CD14-positive monocyte (primary cell): ENCODE measurements around the gene PTX3. TPM values are rescaled to one million over a fixed set of nuclear protein-coding genes. Genes with fewer than 3 reads are reported as not detected.

Source experiments
- DNase-seq, 3 donors: peaks; one replicate each; pipeline ENCODE4 v3.0.0-alpha.2; 2011 to 2022
- H2AFZ ChIP-seq: 2 replicates; pipeline ENCODE4 v1.6.0; 2012; ENCODE audit warnings: mild to moderate bottlenecking, low read depth, low read length, inconsistent platforms; ENCODE audit not compliant: insufficient read depth, poor library complexity, severe bottlenecking
- H3K27ac ChIP-seq, 2 donors: 1 replicate in 1 of 2; 2 replicates in 1 of 2; pipeline ENCODE4 v1.5.1; 2012 to 2013; ENCODE audit warnings: low read length in 2 of 2, control low read depth in 1 of 2, inconsistent platforms in 1 of 2, low read depth in 1 of 2, mild to moderate bottlenecking in 1 of 2
- H3K27me3 ChIP-seq, 2 donors: one replicate each; pipeline versions ENCODE4 v1.6.0 to v1.6.1; 2011 to 2013; ENCODE audit warnings: low read length in 2 of 2; ENCODE audit not compliant: control insufficient read depth in 2 of 2, insufficient read depth in 2 of 2
- H3K36me3 ChIP-seq, 2 donors: replicated peaks in 1 of 2; 1 replicate in 1 of 2; 2 replicates in 1 of 2; pipeline versions ENCODE4 v1.5.1 to v1.6.1; 2012 to 2013; ENCODE audit warnings: low read length in 2 of 2, control low read depth in 1 of 2, inconsistent platforms in 1 of 2, mild to moderate bottlenecking in 1 of 2; ENCODE audit not compliant: insufficient read depth in 2 of 2, control insufficient read depth in 1 of 2
- H3K4me1 ChIP-seq, 2 donors: 1 replicate in 1 of 2; 2 replicates in 1 of 2; pipeline versions ENCODE4 v1.5.1 to v1.6.1; 2012 to 2013; ENCODE audit warnings: low read length in 2 of 2, control low read depth in 1 of 2, inconsistent platforms in 1 of 2, mild to moderate bottlenecking in 1 of 2, moderate library complexity in 1 of 2; ENCODE audit not compliant: insufficient read depth in 2 of 2, control insufficient read depth in 1 of 2
- H3K4me2 ChIP-seq: replicated peaks from 2 replicates; pipeline ENCODE3; 2012; ENCODE audit warnings: low read length, moderate library complexity, mild to moderate bottlenecking; ENCODE audit not compliant: poor library complexity, severe bottlenecking; ENCODE audit errors: extremely low read depth
- H3K4me3 ChIP-seq, 3 experiments: fragments of 200-600 bp in 1 of 3; sonication (generic) in 1 of 3; replicated peaks in 1 of 3; 1 replicate in 2 of 3; 2 replicates in 1 of 3; pipeline ENCODE4 v1.5.1; 2011 to 2013; ENCODE audit warnings: low read length in 3 of 3, mild to moderate bottlenecking in 3 of 3, control low read depth in 2 of 3, low read depth in 2 of 3, inconsistent platforms in 1 of 3, moderate library complexity in 1 of 3
- H3K79me2 ChIP-seq: 2 replicates; pipeline ENCODE4 v1.6.0; 2012; ENCODE audit warnings: mild to moderate bottlenecking, control low read depth, inconsistent platforms, low read length, moderate library complexity; ENCODE audit not compliant: insufficient read depth
- H3K9ac ChIP-seq: 2 replicates; pipeline ENCODE4 v1.6.0; 2017; ENCODE audit warnings: low read length, mild to moderate bottlenecking; ENCODE audit not compliant: insufficient read depth, poor library complexity, severe bottlenecking
- H3K9me3 ChIP-seq, 2 donors: replicated peaks in 1 of 2; 1 replicate in 1 of 2; 2 replicates in 1 of 2; pipeline versions ENCODE4 v1.5.1 to v1.6.1; 2012 to 2013; ENCODE audit warnings: low read length in 2 of 2, control low read depth in 1 of 2; ENCODE audit not compliant: control insufficient read depth in 1 of 2, insufficient read depth in 1 of 2
- H4K20me1 ChIP-seq: 2 replicates; pipeline ENCODE4 v1.6.0; 2012; ENCODE audit warnings: mild to moderate bottlenecking, low read length, control low read depth, moderate library complexity; ENCODE audit not compliant: insufficient read depth
- H3K27ac Mint-ChIP-seq, 7 donors: one replicate each; pipeline ENCODE4 v1.8.0; 2020; ENCODE audit warnings: mild to moderate bottlenecking in 7 of 7, mixed read lengths in 7 of 7, moderate library complexity in 6 of 7, inconsistent platforms in 2 of 7
- H3K27me3 Mint-ChIP-seq, 3 donors: one replicate each; pipeline ENCODE4 v1.8.0; 2021 to 2022; ENCODE audit warnings: low read depth in 3 of 3, mild to moderate bottlenecking in 3 of 3, mixed read lengths in 3 of 3, moderate library complexity in 3 of 3, inconsistent platforms in 1 of 3
- H3K36me3 Mint-ChIP-seq, 2 donors: one replicate each; pipeline ENCODE4 v1.8.0; 2020; ENCODE audit warnings: mixed read lengths in 2 of 2, inconsistent platforms in 1 of 2, mild to moderate bottlenecking in 1 of 2
- H3K4me1 Mint-ChIP-seq: one replicate; pipeline ENCODE4 v1.8.0; 2020; ENCODE audit warnings: mild to moderate bottlenecking, mixed read lengths
- H3K4me3 Mint-ChIP-seq, 2 donors: one replicate each; pipeline ENCODE4 v1.8.0; 2020; ENCODE audit warnings: mild to moderate bottlenecking in 2 of 2, mixed read lengths in 2 of 2, moderate library complexity in 1 of 2
- H3K9me3 Mint-ChIP-seq, 7 donors: one replicate each; pipeline ENCODE4 v1.8.0; 2020 to 2022; ENCODE audit warnings: mixed read lengths in 7 of 7, mild to moderate bottlenecking in 6 of 7, moderate library complexity in 6 of 7, inconsistent platforms in 2 of 7
- WGBS: methylation state at CpG from one replicate; pipeline ENCODE4 v1.1.5; 2013; ENCODE audit warnings: missing lambda C conversion rate; ENCODE audit not compliant: insufficient coverage; 5-methylcytosine and 5-hydroxymethylcytosine counted together
- intact Hi-C, 2 donors: fragments of 100-400 bp; cut with micrococcal nuclease; formaldehyde crosslinking; loops; one replicate each; pipeline versions ENCODE4 v1.15.0 to v1.15.1; 2023
- polyA plus RNA-seq, 3 donors: library from polyadenylated mRNA; depleted of rRNA in 1 of 3; unstranded in 2 of 3; stranded (reverse) in 1 of 3; fragments of 300-500 nt in 2 of 3; fragments of >200 nt in 1 of 3; fragmentation: Illumina TruSeq in 2 of 3; gene quantifications; 1 replicate in 2 of 3; 2 replicates in 1 of 3; pipeline ENCODE4 v1.2.3, GENCODE V29; 2012 to 2021
- TF ChIP-seq, protein P1 (sequence below): fragments of 200-600 bp; IDR thresholded peaks from one replicate; pipeline ENCODE4 v1.8.0; 2022; ENCODE audit warnings: antibody characterized with exemption, mild to moderate bottlenecking

Gene PTX3
- polyA plus RNA-seq, 3 donors: 9.1 to 84.5 (median 10.5) TPM

DNA sequence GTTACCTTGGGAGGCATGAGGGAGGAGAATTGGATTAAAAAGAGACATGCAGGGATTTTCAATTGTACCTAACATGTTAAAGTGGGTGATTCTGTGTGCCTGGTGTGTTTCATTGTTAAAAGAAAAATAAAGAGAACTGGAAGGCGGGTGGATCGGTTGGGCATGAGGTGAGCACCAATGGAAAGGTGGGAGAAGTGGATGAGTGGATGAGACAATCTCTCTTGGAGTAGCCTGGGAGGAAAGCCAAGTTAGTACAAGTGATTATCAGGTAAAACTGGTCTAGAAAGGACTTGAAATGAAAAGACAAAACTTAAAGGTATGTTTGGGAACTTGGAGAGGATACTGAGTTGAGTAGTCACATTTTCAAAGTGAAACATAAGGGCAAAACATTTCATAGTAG lies 54.5 kb downstream of the PTX3 start:
- H3K9ac ChIP-seq: no peak overlapping the region
- intact Hi-C loops: loop anchor here (5.0 to 10.0 kb wide), 2 partner anchors 284 to 286 kb away; no protein-coding TSS in a partner anchor
- Mint-ChIP-seq H3K4me1 (peaks cover 4% of the 10 kb centered on the region), H3K36me3 (no peaks in the 10 kb centered on the region), H3K27ac (no peak overlapping the region), H3K27me3 (peaks cover 2 to 6% (median 3%) of the 10 kb centered on the region in 3 donors), H3K4me3 (no peak overlapping the region), H3K9me3 (no peaks in the 10 kb centered on the region)
- no peak overlapping the region for H3K4me3 ChIP-seq
- H4K20me1 ChIP-seq: no peaks in the 10 kb centered on the region
- no peak overlapping the region for H3K27ac ChIP-seq
- H3K27me3 ChIP-seq: peaks cover 0 to 2% of the 10 kb centered on the region in 2 donors
- no peak overlapping the region for H2AFZ ChIP-seq
- 100% methylated on average over 2 of the region's 2 CpGs for WGBS
- no peak for DNase-seq
- H3K79me2 ChIP-seq: no peaks in the 10 kb centered on the region
- H3K9me3 ChIP-seq: no peaks in the 10 kb centered on the region
- TF ChIP-seq, protein P1, sequence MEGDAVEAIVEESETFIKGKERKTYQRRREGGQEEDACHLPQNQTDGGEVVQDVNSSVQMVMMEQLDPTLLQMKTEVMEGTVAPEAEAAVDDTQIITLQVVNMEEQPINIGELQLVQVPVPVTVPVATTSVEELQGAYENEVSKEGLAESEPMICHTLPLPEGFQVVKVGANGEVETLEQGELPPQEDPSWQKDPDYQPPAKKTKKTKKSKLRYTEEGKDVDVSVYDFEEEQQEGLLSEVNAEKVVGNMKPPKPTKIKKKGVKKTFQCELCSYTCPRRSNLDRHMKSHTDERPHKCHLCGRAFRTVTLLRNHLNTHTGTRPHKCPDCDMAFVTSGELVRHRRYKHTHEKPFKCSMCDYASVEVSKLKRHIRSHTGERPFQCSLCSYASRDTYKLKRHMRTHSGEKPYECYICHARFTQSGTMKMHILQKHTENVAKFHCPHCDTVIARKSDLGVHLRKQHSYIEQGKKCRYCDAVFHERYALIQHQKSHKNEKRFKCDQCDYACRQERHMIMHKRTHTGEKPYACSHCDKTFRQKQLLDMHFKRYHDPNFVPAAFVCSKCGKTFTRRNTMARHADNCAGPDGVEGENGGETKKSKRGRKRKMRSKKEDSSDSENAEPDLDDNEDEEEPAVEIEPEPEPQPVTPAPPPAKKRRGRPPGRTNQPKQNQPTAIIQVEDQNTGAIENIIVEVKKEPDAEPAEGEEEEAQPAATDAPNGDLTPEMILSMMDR: no peak
- H3K36me3 ChIP-seq: no peaks in the 10 kb centered on the region
- H3K4me1 ChIP-seq: no peaks in the 10 kb centered on the region
- H3K4me2 ChIP-seq: no peak overlapping the region

Other genes starting within 250 kb of the PTX3 start
- gene VEPH1, start 66.6 kb downstream of the PTX3 start, polyA plus RNA-seq: under 1 TPM in 1 of 3 donors, not detected in 2; 0.44 TPM